Smooth muscle cell (in vitro differentiated cells): Measurements from ENCODE around the gene IFITM5. TPM values are rescaled to one million over a fixed set of nuclear protein-coding genes. Genes with fewer than 3 reads are reported as not detected.

Experiments used
- DNase-seq: peaks from one replicate; lab custom pipeline; 2025; ENCODE audit not compliant: unreplicated experiment; lab: John Stamatoyannopoulos, UW
- H2AFZ ChIP-seq: fragments of 200-600 bp; sonication (generic); 2 replicates; pipeline ENCODE4 v1.6.0; 2016; ENCODE audit warnings: antibody characterized with exemption, low read depth, mild to moderate bottlenecking
- H3F3A ChIP-seq: fragments of 200-600 bp; sonication (generic); 2 replicates; pipeline ENCODE4 v1.6.0; 2017; ENCODE audit warnings: antibody characterized with exemption, low read depth
- H3K27ac ChIP-seq: fragments of 200-600 bp; sonication (generic); 2 replicates; pipeline ENCODE4 v1.5.1; 2016; ENCODE audit warnings: low read depth, mild to moderate bottlenecking
- H3K27me3 ChIP-seq: fragments of 200-600 bp; sonication (generic); 2 replicates; pipeline ENCODE4 v1.6.1; 2016; ENCODE audit warnings: low read depth, mild to moderate bottlenecking
- H3K36me3 ChIP-seq: fragments of 200-600 bp; sonication (generic); 2 replicates; pipeline ENCODE4 v1.5.1; 2016; ENCODE audit warnings: low read depth
- H3K4me1 ChIP-seq: fragments of 200-600 bp; sonication (generic); 2 replicates; pipeline ENCODE4 v1.5.1; 2016; ENCODE audit warnings: low read depth
- H3K4me2 ChIP-seq: fragments of 200-600 bp; sonication (generic); 2 replicates; pipeline ENCODE4 v1.6.0; 2016; ENCODE audit warnings: mild to moderate bottlenecking
- H3K4me3 ChIP-seq: fragments of 200-600 bp; sonication (generic); 2 replicates; pipeline ENCODE4 v1.5.1; 2016; ENCODE audit warnings: mild to moderate bottlenecking
- H3K79me2 ChIP-seq: fragments of 200-600 bp; sonication (generic); 2 replicates; pipeline ENCODE4 v1.6.0; 2016; ENCODE audit warnings: low read depth, mild to moderate bottlenecking
- H3K9ac ChIP-seq: fragments of 200-600 bp; sonication (generic); 2 replicates; pipeline ENCODE4 v1.6.0; 2016; ENCODE audit warnings: low read depth
- H3K9me3 ChIP-seq: fragments of 200-600 bp; sonication (generic); replicated peaks from 2 replicates; pipeline ENCODE4 v1.5.1; 2016; ENCODE audit warnings: low read depth
- H4K20me1 ChIP-seq: fragments of 200-600 bp; sonication (generic); 2 replicates; pipeline ENCODE4 v1.6.0; 2016; ENCODE audit warnings: low read depth
- WGBS: methylation state at CpG from one replicate; pipeline ENCODE4 v1.1.7; 2016; ENCODE audit warnings: low lambda C conversion rate; 5-methylcytosine and 5-hydroxymethylcytosine counted together
- polyA plus RNA-seq: library from polyadenylated mRNA; unstranded; fragments of >200 nt; fragmentation: Nextera tagmentation; extraction: Ambion mirVana; gene quantifications from 2 replicates; pipeline ENCODE4 v1.2.1, GENCODE V29; 2016
- small RNA-seq: library from RNA; depleted of rRNA; stranded (forward); fragments of <200 nt; gene quantifications from one replicate; pipeline ENCODE3, GENCODE V24; 2014
- total RNA-seq: library from RNA; depleted of rRNA; stranded (reverse); fragments of >200 nt; gene quantifications from 2 replicates; pipeline ENCODE4 v1.2.3, GENCODE V29; 2014
- TF ChIP-seq, protein P1 (sequence below): fragments of 200-600 bp; sonication (generic); IDR thresholded peaks from 2 replicates; pipeline ENCODE4 v1.5.1; 2017; ENCODE audit warnings: borderline replicate concordance, mild to moderate bottlenecking, antibody characterized with exemption; ENCODE audit not compliant: insufficient read depth, poor library complexity, severe bottlenecking

Gene IFITM5
- total and polyA plus RNA-seq, 2 experiments from 2014 or later, result not detected

DNA sequence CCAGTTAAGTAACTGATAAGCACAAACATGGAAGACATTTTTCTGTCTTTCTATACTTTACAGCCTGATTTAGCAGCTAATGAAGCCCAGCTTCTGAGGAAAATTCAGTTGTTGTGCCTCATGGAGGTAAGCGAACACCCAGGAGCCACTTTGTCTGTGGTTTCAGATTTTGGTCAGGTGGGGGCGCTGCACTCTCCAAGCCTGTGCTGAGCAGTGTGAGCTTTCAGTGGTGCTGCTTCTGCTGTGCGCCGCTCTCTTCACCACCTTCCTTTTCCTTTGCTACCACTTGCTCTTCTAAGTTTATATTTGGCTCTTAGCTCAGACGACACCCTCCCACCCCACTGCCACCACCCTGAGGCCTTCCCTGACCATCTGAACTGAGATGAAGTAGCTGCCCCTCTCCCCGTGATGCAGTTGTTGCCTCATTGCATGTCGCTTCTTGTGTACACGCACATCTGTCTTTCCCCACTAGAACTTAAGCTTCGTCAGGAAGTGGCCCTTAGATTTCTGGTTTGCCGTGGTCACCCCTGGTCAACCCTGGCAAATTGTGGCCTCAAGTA is 48.5 kb downstream of the IFITM5 start:
- Histone ChIP-seq H3K79me2 (no peaks in the 10 kb centered on the region), H3K27me3 (no peaks in the 10 kb centered on the region), H3K4me2 (no peak overlapping the region), H3K4me1 (no peaks in the 10 kb centered on the region), H4K20me1 (peaks cover 4% of the 10 kb centered on the region), H3F3A (peaks cover 4% of the 10 kb centered on the region), H3K9me3 (no peaks in the 10 kb centered on the region), H3K27ac (no peak overlapping the region), H2AFZ (no peak overlapping the region), H3K36me3 (peaks cover 7% of the 10 kb centered on the region), H3K9ac (no peak overlapping the region), H3K4me3 (no peak overlapping the region)
- WGBS, result 84% methylated on average over 10 of the region's 10 CpGs
- peak; percentile 6 for DNase-seq
- TF ChIP-seq, protein P1, sequence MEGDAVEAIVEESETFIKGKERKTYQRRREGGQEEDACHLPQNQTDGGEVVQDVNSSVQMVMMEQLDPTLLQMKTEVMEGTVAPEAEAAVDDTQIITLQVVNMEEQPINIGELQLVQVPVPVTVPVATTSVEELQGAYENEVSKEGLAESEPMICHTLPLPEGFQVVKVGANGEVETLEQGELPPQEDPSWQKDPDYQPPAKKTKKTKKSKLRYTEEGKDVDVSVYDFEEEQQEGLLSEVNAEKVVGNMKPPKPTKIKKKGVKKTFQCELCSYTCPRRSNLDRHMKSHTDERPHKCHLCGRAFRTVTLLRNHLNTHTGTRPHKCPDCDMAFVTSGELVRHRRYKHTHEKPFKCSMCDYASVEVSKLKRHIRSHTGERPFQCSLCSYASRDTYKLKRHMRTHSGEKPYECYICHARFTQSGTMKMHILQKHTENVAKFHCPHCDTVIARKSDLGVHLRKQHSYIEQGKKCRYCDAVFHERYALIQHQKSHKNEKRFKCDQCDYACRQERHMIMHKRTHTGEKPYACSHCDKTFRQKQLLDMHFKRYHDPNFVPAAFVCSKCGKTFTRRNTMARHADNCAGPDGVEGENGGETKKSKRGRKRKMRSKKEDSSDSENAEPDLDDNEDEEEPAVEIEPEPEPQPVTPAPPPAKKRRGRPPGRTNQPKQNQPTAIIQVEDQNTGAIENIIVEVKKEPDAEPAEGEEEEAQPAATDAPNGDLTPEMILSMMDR, result peak; percentile 65

DNA sequence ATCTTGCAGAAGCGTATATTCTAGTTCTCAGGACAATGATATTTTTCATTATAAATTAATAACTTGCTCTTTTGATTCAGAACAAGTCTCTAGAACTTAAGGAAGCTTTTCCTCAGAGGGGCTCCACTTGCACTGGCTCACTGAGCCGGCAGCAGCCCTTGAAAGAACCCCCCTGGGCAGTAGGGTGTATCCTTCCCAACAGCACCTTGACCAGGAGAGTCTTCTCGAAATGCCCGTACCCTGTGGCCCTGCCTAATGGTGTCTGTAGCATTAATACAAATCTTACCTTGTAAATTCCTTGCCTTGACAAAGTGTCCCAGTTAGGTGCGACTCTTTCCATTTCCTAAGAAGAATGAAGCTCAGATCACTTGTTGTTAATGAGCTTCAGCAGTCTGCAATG is 49.1 kb downstream of the IFITM5 start:
- TF ChIP-seq, protein P1, result no peak
- no peak overlapping the region for H3K9ac ChIP-seq
- H3F3A ChIP-seq, result peaks cover 4% of the 10 kb centered on the region
- H3K79me2 ChIP-seq, result no peaks in the 10 kb centered on the region
- H3K9me3 ChIP-seq, result no peaks in the 10 kb centered on the region
- no peaks in the 10 kb centered on the region for H3K27me3 ChIP-seq
- 96% methylated on average over 5 of the region's 5 CpGs for WGBS
- no peak overlapping the region for H3K4me3 ChIP-seq
- H3K4me1 ChIP-seq, result no peaks in the 10 kb centered on the region
- no peak overlapping the region for H2AFZ ChIP-seq
- H3K4me2 ChIP-seq, result no peak overlapping the region
- peaks cover 4% of the 10 kb centered on the region for H4K20me1 ChIP-seq
- DNase-seq, result no peak
- no peak overlapping the region for H3K27ac ChIP-seq
- H3K36me3 ChIP-seq, result peaks cover 7% of the 10 kb centered on the region

DNA sequence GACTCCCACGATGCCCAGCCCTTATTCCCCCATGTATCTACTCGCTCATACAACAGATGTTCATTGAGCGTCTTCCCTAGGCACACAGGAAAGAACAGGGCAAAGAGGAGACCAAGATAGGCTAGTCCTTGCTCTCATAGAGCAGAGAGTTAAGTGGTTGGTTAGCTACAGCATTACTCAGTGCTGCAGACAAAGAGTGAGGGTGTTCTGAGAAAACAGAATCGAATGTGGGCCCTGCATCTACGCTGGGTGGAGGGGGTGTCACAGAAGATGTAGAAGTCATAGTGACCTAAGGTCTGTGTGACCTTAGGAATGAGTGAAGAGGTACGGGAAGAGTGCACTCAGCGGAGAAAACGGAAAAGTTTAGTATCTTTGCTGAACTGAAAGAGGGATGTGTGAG is 50.3 kb downstream of the IFITM5 start:
- DNase-seq, result no peak
- Histone ChIP-seq H3F3A (peaks cover 4% of the 10 kb centered on the region), H3K9me3 (no peaks in the 10 kb centered on the region), H3K4me1 (no peaks in the 10 kb centered on the region), H3K27ac (no peak overlapping the region), H3K36me3 (peaks cover 7% of the 10 kb centered on the region), H3K9ac (no peak overlapping the region), H3K4me2 (no peak overlapping the region), H3K79me2 (peaks cover 4% of the 10 kb centered on the region), H3K27me3 (no peaks in the 10 kb centered on the region), H3K4me3 (no peak overlapping the region), H2AFZ (no peak overlapping the region), H4K20me1 (peaks cover 4% of the 10 kb centered on the region)
- 95% methylated on average over 8 of the region's 8 CpGs for WGBS
- TF ChIP-seq, protein P1, result no peak

Small RNA genes within 50 kb of the gene (small RNA-seq; reads per million reads assigned to genes)
- 0.08 reads per million for gene AC136475.6

Other genes starting within 250 kb of the IFITM5 start
- gene SCGB1C1, start 106.4 kb downstream of the IFITM5 start, total RNA-seq, result not detected in 2 replicates
- gene SCGB1C1, start 106.4 kb downstream of the IFITM5 start, polyA plus RNA-seq, result not detected in 2 replicates
- gene BET1L, start 92.1 kb downstream of the IFITM5 start, total RNA-seq, result 31.3 and 40.5 TPM in 2 replicates
- 92.5 and 97.4 TPM in 2 replicates for gene BET1L, start 92.1 kb downstream of the IFITM5 start, polyA plus RNA-seq
- gene RIC8A, start 91.8 kb downstream of the IFITM5 start, total RNA-seq, result 71.2 and 118 TPM in 2 replicates
- gene RIC8A, start 91.8 kb downstream of the IFITM5 start, polyA plus RNA-seq, result 120 and 121 TPM in 2 replicates
- 10.8 and 13.0 TPM in 2 replicates for gene SIRT3, start 63.2 kb downstream of the IFITM5 start, total RNA-seq
- gene SIRT3, start 63.2 kb downstream of the IFITM5 start, polyA plus RNA-seq, result 19.8 and 22.6 TPM in 2 replicates
- 77.4 and 79.2 TPM in 2 replicates for gene PSMD13, start 62.5 kb downstream of the IFITM5 start, total RNA-seq
- 173 and 200 TPM in 2 replicates for gene PSMD13, start 62.5 kb downstream of the IFITM5 start, polyA plus RNA-seq
- not detected in 2 replicates for gene NLRP6, start 21.1 kb downstream of the IFITM5 start, total RNA-seq
- not detected in 2 replicates for gene NLRP6, start 21.1 kb downstream of the IFITM5 start, polyA plus RNA-seq
- gene PGGHG, start 10.4 kb downstream of the IFITM5 start, total RNA-seq, result 8.6 and 18.2 TPM in 2 replicates
- gene PGGHG, start 10.4 kb downstream of the IFITM5 start, polyA plus RNA-seq, result 16.6 and 24.3 TPM in 2 replicates
- gene IFITM2, start 8.3 kb upstream of the IFITM5 start, total RNA-seq, result 210 and 211 TPM in 2 replicates
- 1,227 and 1,486 TPM in 2 replicates for gene IFITM2, start 8.3 kb upstream of the IFITM5 start, polyA plus RNA-seq
- 355 TPM in 2 replicates for gene IFITM1, start 14.5 kb upstream of the IFITM5 start, total RNA-seq
- gene IFITM1, start 14.5 kb upstream of the IFITM5 start, polyA plus RNA-seq, result 599 and 726 TPM in 2 replicates
- 392 and 393 TPM in 2 replicates for gene IFITM3, start 21.3 kb upstream of the IFITM5 start, total RNA-seq
- 3,295 and 4,132 TPM in 2 replicates for gene IFITM3, start 21.3 kb upstream of the IFITM5 start, polyA plus RNA-seq
- 21.9 and 48.8 TPM in 2 replicates for gene B4GALNT4, start 70.0 kb upstream of the IFITM5 start, total RNA-seq
- 44.9 and 45.8 TPM in 2 replicates for gene B4GALNT4, start 70.0 kb upstream of the IFITM5 start, polyA plus RNA-seq
- 32.0 and 61.2 TPM in 2 replicates for gene PKP3, start 94.7 kb upstream of the IFITM5 start, total RNA-seq
- gene PKP3, start 94.7 kb upstream of the IFITM5 start, polyA plus RNA-seq, result 24.6 and 69.9 TPM in 2 replicates
- 15.3 and 18.3 TPM in 2 replicates for gene SIGIRR, start 115.5 kb upstream of the IFITM5 start, total RNA-seq
- gene SIGIRR, start 115.5 kb upstream of the IFITM5 start, polyA plus RNA-seq, result 26.3 and 29.4 TPM in 2 replicates
- gene ANO9, start 142.5 kb upstream of the IFITM5 start, total RNA-seq, result 0.67 and 1.4 TPM in 2 replicates
- 1.5 and 7.1 TPM in 2 replicates for gene ANO9, start 142.5 kb upstream of the IFITM5 start, polyA plus RNA-seq
- 15.2 and 20.7 TPM in 2 replicates for gene PTDSS2, start 150.8 kb upstream of the IFITM5 start, total RNA-seq
- gene PTDSS2, start 150.8 kb upstream of the IFITM5 start, polyA plus RNA-seq, result 25.2 and 33.5 TPM in 2 replicates
- gene RNH1, start 207.7 kb upstream of the IFITM5 start, total RNA-seq, result 91.3 and 106 TPM in 2 replicates
- 242 and 243 TPM in 2 replicates for gene RNH1, start 207.7 kb upstream of the IFITM5 start, polyA plus RNA-seq
- gene HRAS, start 236.1 kb upstream of the IFITM5 start, total RNA-seq, result 19.2 and 39.9 TPM in 2 replicates
- gene HRAS, start 236.1 kb upstream of the IFITM5 start, polyA plus RNA-seq, result 59.1 and 82.5 TPM in 2 replicates
- 0.31 and 1.5 TPM in 2 replicates for gene LRRC56, start 238.0 kb upstream of the IFITM5 start, total RNA-seq
- 1.5 TPM in 2 replicates for gene LRRC56, start 238.0 kb upstream of the IFITM5 start, polyA plus RNA-seq